ENCODE measurements around the gene POU6F2. TPM values are rescaled to one million over a fixed set of nuclear protein-coding genes. Genes with fewer than 3 reads are reported as not detected.

Gene POU6F2
- polyA plus RNA-seq, 1 experiment, result not detected

GRCh38 chr7:39415091-39415787, 437.5 kb downstream of the POU6F2 start:
- Histone ChIP-seq H3K36me3 (ENCODE audit: control insufficient read depth, insufficient read depth, low read length) (no peaks in the 10 kb centered on the region), H3K27me3 (ENCODE audit: control insufficient read depth, insufficient read depth, low read length) (peaks cover 4% of the 10 kb centered on the region; the same call in 1 of the 2 replicates), H3K4me3 (ENCODE audit: low read depth, low read length) (no peak overlapping the region)
- TF ChIP-seq CTCF (IDR thresholded peaks at IDR 0.05; ENCODE audit: insufficient read depth, low read depth, low read length), result no peak
- ChIA-PET POLR2A (no interaction called here), CTCF (interaction anchor here (1.5 kb wide), 1 partner anchor 38 kb away, joined by 4 read pairs; no protein-coding TSS in a partner anchor)
- DNase-seq (ENCODE audit: low read depth), result no peak

- Histone ChIP-seq H3K36me3 (ENCODE audit: control insufficient read depth, insufficient read depth, low read length) (no peaks in the 10 kb centered on the region), H3K27me3 (ENCODE audit: control insufficient read depth, insufficient read depth, low read length) (peaks cover 2% of the 10 kb centered on the region; the same call in 1 of the 2 replicates), H3K4me3 (ENCODE audit: low read depth, low read length) (no peak overlapping the region)
- DNase-seq (ENCODE audit: low read depth), result no peak
- TF ChIP-seq CTCF (IDR thresholded peaks at IDR 0.05; ENCODE audit: insufficient read depth, low read depth, low read length), result no peak
- POLR2A ChIA-PET, result no interaction called here
- CTCF ChIA-PET, result interaction anchor here (1.0 kb wide), 1 partner anchor 37 kb away, joined by 3 read pairs; no protein-coding TSS in a partner anchor
Observed at GRCh38 chr7:39416866-39417265, 439.2 kb downstream of the POU6F2 start.

GRCh38 chr7:39417642-39418041, 439.9 kb downstream of the POU6F2 start:
- DNase-seq (ENCODE audit: low read depth), result no peak
- no peaks in the 10 kb centered on the region for H3K36me3 ChIP-seq (ENCODE audit: control insufficient read depth, insufficient read depth, low read length)
- no peak for TF ChIP-seq CTCF (IDR thresholded peaks at IDR 0.05; ENCODE audit: insufficient read depth, low read depth, low read length)
- peaks cover 2% of the 10 kb centered on the region; the same call in 1 of the 2 replicates for H3K27me3 ChIP-seq (ENCODE audit: control insufficient read depth, insufficient read depth, low read length)
- CTCF ChIA-PET, result interaction anchor here (1.0 to 1.2 kb wide), 2 partner anchors 9 to 36 kb away, joined by 3 to 4 read pairs; no protein-coding TSS in a partner anchor
- H3K4me3 ChIP-seq (ENCODE audit: low read depth, low read length), result no peak overlapping the region
- POLR2A ChIA-PET, result no interaction called here

- no peak for TF ChIP-seq CTCF (IDR thresholded peaks at IDR 0.05; ENCODE audit: insufficient read depth, low read depth, low read length)
- Histone ChIP-seq H3K36me3 (ENCODE audit: control insufficient read depth, insufficient read depth, low read length) (no peaks in the 10 kb centered on the region), H3K27me3 (ENCODE audit: control insufficient read depth, insufficient read depth, low read length) (peaks cover under 1% of the 10 kb centered on the region; the same call in 1 of the 2 replicates), H3K4me3 (ENCODE audit: low read depth, low read length) (no peak overlapping the region)
- no peak for DNase-seq (ENCODE audit: low read depth)
- ChIA-PET CTCF (no interaction called here), POLR2A (no interaction called here)
Observed at GRCh38 chr7:39421251-39421650, 443.5 kb downstream of the POU6F2 start.

- DNase-seq (ENCODE audit: low read depth), result no peak
- Histone ChIP-seq H3K27me3 (ENCODE audit: control insufficient read depth, insufficient read depth, low read length) (no peaks in the 10 kb centered on the region), H3K4me3 (ENCODE audit: low read depth, low read length) (no peak overlapping the region), H3K36me3 (ENCODE audit: control insufficient read depth, insufficient read depth, low read length) (no peaks in the 10 kb centered on the region)
- POLR2A ChIA-PET, result no interaction called here
- no peak for TF ChIP-seq CTCF (IDR thresholded peaks at IDR 0.05; ENCODE audit: insufficient read depth, low read depth, low read length)
- CTCF ChIA-PET, result no interaction called here
Observed at GRCh38 chr7:39421661-39422060, 444.0 kb downstream of the POU6F2 start.

Measured in BJ (cell line).